Vagina (tissue), 2 donors: Measurements from ENCODE around the gene PHF20. TPM values are rescaled to one million over a fixed set of nuclear protein-coding genes. Genes with fewer than 3 reads are reported as not detected.

Experiments
- DNase-seq, 2 donors: peaks; one replicate each; pipeline ENCODE4 v3.0.0-alpha.2; 2017; ENCODE audit errors: extremely low spot score in 2 of 2
- H3K27ac ChIP-seq: fragments of 200-600 bp; sonication (generic); one replicate; pipeline ENCODE4 v1.5.1; 2019
- H3K27me3 ChIP-seq: fragments of 200-600 bp; sonication (generic); one replicate; pipeline ENCODE4 v1.5.1; 2019
- H3K36me3 ChIP-seq, 2 donors: fragments of 200-600 bp; sonication (generic); one replicate each; pipeline ENCODE4 v1.5.1; 2017 to 2019
- H3K4me1 ChIP-seq: fragments of 200-600 bp; sonication (generic); one replicate; pipeline ENCODE4 v1.5.1; 2019
- H3K4me3 ChIP-seq, 2 donors: fragments of 200-600 bp; sonication (generic); 1 replicate in 1 of 2; 2 replicates in 1 of 2; pipeline ENCODE4 v1.5.1; 2016 to 2019
- H3K9me3 ChIP-seq: fragments of 200-600 bp; sonication (generic); one replicate; pipeline ENCODE4 v1.5.1; 2019
- CTCF ChIP-seq, 3 experiments: fragments of 450-650 bp in 2 of 3; fragments of 200-600 bp in 1 of 3; sonication (generic) in 1 of 3; IDR thresholded peaks; one replicate each; pipeline ENCODE4 v1.5.1; 2017 to 2019; ENCODE audit warnings: antibody characterized with exemption in 3 of 3, mild to moderate bottlenecking in 2 of 3, moderate library complexity in 2 of 3
- POLR2A ChIP-seq, 2 donors: fragments of 450-650 bp; IDR thresholded peaks; one replicate each; pipeline ENCODE4 v1.6.1; 2017; ENCODE audit warnings: antibody characterized with exemption in 2 of 2, mild to moderate bottlenecking in 2 of 2, moderate library complexity in 2 of 2
- POLR2AphosphoS5 ChIP-seq, 2 donors: sonication (generic); formaldehyde crosslinking; IDR thresholded peaks; one replicate each; pipeline ENCODE4 v1.9.0; 2017; ENCODE audit warnings: antibody characterized with exemption in 2 of 2, mild to moderate bottlenecking in 2 of 2, low read depth in 1 of 2; ENCODE audit not compliant: insufficient read depth in 1 of 2
- intact Hi-C: fragments of 100-400 bp; cut with DNase I; formaldehyde crosslinking; loops from one replicate; pipeline ENCODE4 v1.15.1; 2023
- total RNA-seq: library from RNA; depleted of rRNA; stranded (reverse); fragments of >200 nt; gene quantifications from one replicate; pipeline ENCODE4 v1.2.3, GENCODE V29; 2016

Gene PHF20
- total RNA-seq, 1 donor from 2014 or later = 37.3 TPM

GRCh38 chr20:35831029-35831428, 59.2 kb downstream of the PHF20 start:
- Histone ChIP-seq H3K27me3 (no peaks in the 10 kb centered on the region), H3K9me3 (no peaks in the 10 kb centered on the region), H3K4me3 (no peak overlapping the region), H3K4me1 (no peaks in the 10 kb centered on the region), H3K27ac (no peak overlapping the region), H3K36me3 (no peaks in the 10 kb centered on the region)
- no peak for TF ChIP-seq POLR2AphosphoS5 (IDR thresholded peaks at IDR 0.05; ENCODE audit: insufficient read depth in 1 of 2, low read depth in 1 of 2)
- TF ChIP-seq CTCF (IDR thresholded peaks at IDR 0.05) = no peak
- no peak for TF ChIP-seq POLR2A (IDR thresholded peaks at IDR 0.05)
- no peak for DNase-seq
- intact Hi-C loops = no loop called here

GRCh38 chr20:35831971-35832370, 60.2 kb downstream of the PHF20 start:
- H3K27ac ChIP-seq = no peak overlapping the region
- intact Hi-C loops = no loop called here
- TF ChIP-seq POLR2AphosphoS5 (IDR thresholded peaks at IDR 0.05; ENCODE audit: insufficient read depth in 1 of 2, low read depth in 1 of 2) (no peak), CTCF (IDR thresholded peaks at IDR 0.05) (no peak), POLR2A (IDR thresholded peaks at IDR 0.05) (no peak)

GRCh38 chr20:35833241-35833640, 61.4 kb downstream of the PHF20 start:
- no peaks in the 10 kb centered on the region for H3K27me3 ChIP-seq
- H3K4me1 ChIP-seq = peaks cover 6% of the 10 kb centered on the region
- intact Hi-C loops = no loop called here
- no peaks in the 10 kb centered on the region for H3K9me3 ChIP-seq
- no peak overlapping the region for H3K27ac ChIP-seq
- no peak for DNase-seq
- TF ChIP-seq POLR2AphosphoS5 (IDR thresholded peaks at IDR 0.05; ENCODE audit: insufficient read depth in 1 of 2, low read depth in 1 of 2) (no peak), CTCF (IDR thresholded peaks at IDR 0.05) (no peak), POLR2A (IDR thresholded peaks at IDR 0.05) (no peak)
- H3K36me3 ChIP-seq = no peaks in the 10 kb centered on the region
- H3K4me3 ChIP-seq = no peak overlapping the region

More at GRCh38 chr20:35831971-35832370, 60.2 kb downstream of the PHF20 start:
- Histone ChIP-seq H3K4me3 (no peak overlapping the region), H3K4me1 (peaks cover 1% of the 10 kb centered on the region), H3K9me3 (no peaks in the 10 kb centered on the region), H3K27me3 (no peaks in the 10 kb centered on the region), H3K36me3 (no peaks in the 10 kb centered on the region)
- no peak for DNase-seq

DNA sequence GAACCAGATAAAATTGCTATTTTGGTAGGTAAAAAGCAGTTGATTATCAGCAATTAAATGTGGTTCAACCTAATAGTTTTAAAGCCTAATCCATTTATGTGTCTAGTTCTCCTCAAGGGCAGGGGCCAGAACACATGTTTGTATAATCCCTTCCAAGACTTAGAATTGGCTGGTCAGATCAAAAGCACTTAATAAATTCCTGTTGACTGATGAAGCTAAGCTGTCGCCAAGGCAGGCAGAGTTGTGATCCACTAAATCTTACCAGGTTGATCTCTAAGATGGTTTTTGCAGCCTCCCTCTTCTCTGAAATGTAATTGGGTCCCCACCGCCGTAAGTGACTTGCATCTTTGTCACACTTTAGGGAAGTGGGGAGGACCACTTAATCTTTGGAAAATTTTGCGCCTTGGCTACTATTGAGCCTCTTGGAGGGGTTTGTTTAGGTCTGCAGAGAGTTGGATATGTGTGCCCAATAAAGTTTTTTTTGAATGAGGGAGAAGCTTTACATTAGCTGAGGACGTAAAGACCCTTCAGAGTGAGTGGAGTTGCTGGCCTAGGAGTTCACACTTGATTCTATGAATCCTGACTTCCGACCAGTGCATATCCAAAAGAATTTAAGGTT, 65.9 kb downstream of the PHF20 start:
- intact Hi-C loops = no loop called here
- Histone ChIP-seq H3K36me3 (peaks cover 0 to 4% of the 10 kb centered on the region in 2 donors), H3K27ac (no peak overlapping the region), H3K4me1 (peaks cover 6% of the 10 kb centered on the region), H3K4me3 (no peak overlapping the region), H3K9me3 (no peaks in the 10 kb centered on the region), H3K27me3 (no peaks in the 10 kb centered on the region)
- no peak for TF ChIP-seq POLR2A (IDR thresholded peaks at IDR 0.05)
- TF ChIP-seq CTCF (IDR thresholded peaks at IDR 0.05) = no peak
- no peak for TF ChIP-seq POLR2AphosphoS5 (IDR thresholded peaks at IDR 0.05; ENCODE audit: insufficient read depth in 1 of 2, low read depth in 1 of 2)
- DNase-seq = no peak

GRCh38 chr20:35838205-35838604, 66.4 kb downstream of the PHF20 start:
- intact Hi-C loops = no loop called here
- Histone ChIP-seq H3K4me1 (peaks cover 6% of the 10 kb centered on the region), H3K36me3 (peaks cover 0 to 9% of the 10 kb centered on the region in 2 donors), H3K4me3 (no peak overlapping the region), H3K9me3 (no peaks in the 10 kb centered on the region), H3K27ac (no peak overlapping the region), H3K27me3 (no peaks in the 10 kb centered on the region)
- DNase-seq = no peak
- TF ChIP-seq POLR2AphosphoS5 (IDR thresholded peaks at IDR 0.05; ENCODE audit: insufficient read depth in 1 of 2, low read depth in 1 of 2) = no peak
- no peak for TF ChIP-seq CTCF (IDR thresholded peaks at IDR 0.05)
- TF ChIP-seq POLR2A (IDR thresholded peaks at IDR 0.05) = no peak
